Liver (tissue), 9 donors: ENCODE results near the gene ESD. TPM values are rescaled to one million over a fixed set of nuclear protein-coding genes. Genes with fewer than 3 reads are reported as not detected.

Experiments used
- DNase-seq: peaks from one replicate; pipeline ENCODE4 v3.0.0-alpha.2; 2017; ENCODE audit warnings: low spot score
- H3K27ac ChIP-seq, 2 donors: one replicate each; pipeline ENCODE4 v1.7.0; 2013; ENCODE audit warnings: inconsistent platforms in 2 of 2, low read length in 2 of 2, control low read depth in 1 of 2, low read depth in 1 of 2, mild to moderate bottlenecking in 1 of 2
- H3K27me3 ChIP-seq, 4 donors: one replicate each; pipeline versions ENCODE4 v1.6.1 to v1.7.0; 2013; ENCODE audit warnings: low read length in 3 of 4, inconsistent platforms in 1 of 4, mild to moderate bottlenecking in 1 of 4, moderate library complexity in 1 of 4; ENCODE audit not compliant: control insufficient read depth in 4 of 4, insufficient read depth in 4 of 4
- H3K36me3 ChIP-seq, 4 donors: one replicate each; pipeline versions ENCODE4 v1.6.1 to v1.7.0; 2013; ENCODE audit warnings: low read length in 3 of 4, mild to moderate bottlenecking in 3 of 4, low read depth in 1 of 4, moderate library complexity in 1 of 4; ENCODE audit not compliant: control insufficient read depth in 4 of 4, insufficient read depth in 3 of 4
- H3K4me1 ChIP-seq, 4 donors: one replicate each; pipeline versions ENCODE4 v1.6.1 to v1.7.0; 2013; ENCODE audit warnings: low read length in 3 of 4, mild to moderate bottlenecking in 3 of 4, moderate library complexity in 1 of 4; ENCODE audit not compliant: control insufficient read depth in 4 of 4, insufficient read depth in 4 of 4
- H3K4me3 ChIP-seq, 3 donors: one replicate each; pipeline versions ENCODE4 v1.6.1 to v1.7.0; 2013; ENCODE audit warnings: low read length in 3 of 3, control low read depth in 1 of 3, low read depth in 1 of 3, mild to moderate bottlenecking in 1 of 3
- H3K9ac ChIP-seq, 2 donors: one replicate each; pipeline ENCODE4 v1.7.0; 2013; ENCODE audit warnings: low read length in 2 of 2, mild to moderate bottlenecking in 2 of 2, moderate library complexity in 2 of 2, control low read depth in 1 of 2, low read depth in 1 of 2
- H3K9me3 ChIP-seq, 4 donors: one replicate each; pipeline versions ENCODE4 v1.6.1 to v1.7.0; 2013; ENCODE audit warnings: low read length in 3 of 4; ENCODE audit not compliant: control insufficient read depth in 4 of 4
- EGR1 ChIP-seq, 2 donors: IDR thresholded peaks; 2 replicates each; pipeline ENCODE4 v1.6.1; 2016 to 2018; ENCODE audit warnings: antibody characterized with exemption in 2 of 2, low read depth in 2 of 2
- FOXA1 ChIP-seq: IDR thresholded peaks from 2 replicates; pipeline ENCODE4 v1.6.1; 2016; ENCODE audit warnings: antibody characterized with exemption
- FOXA2 ChIP-seq: IDR thresholded peaks from 2 replicates; pipeline ENCODE4 v1.6.1; 2016; ENCODE audit warnings: antibody characterized with exemption
- GABPA ChIP-seq, 2 donors: IDR thresholded peaks in 1 of 2; conservative IDR thresholded peaks in 1 of 2; 2 replicates each; pipeline ENCODE4 v1.6.1; 2016; ENCODE audit warnings: antibody characterized with exemption in 2 of 2, mild to moderate bottlenecking in 1 of 2, moderate library complexity in 1 of 2
- HNF4A ChIP-seq, 2 donors: conservative IDR thresholded peaks; 2 replicates each; pipeline ENCODE4 v1.6.1; 2016; ENCODE audit warnings: antibody characterized with exemption in 2 of 2, mild to moderate bottlenecking in 2 of 2
- HNF4G ChIP-seq: IDR thresholded peaks from 2 replicates; pipeline ENCODE4 v1.6.1; 2016; ENCODE audit warnings: antibody characterized with exemption
- JUND ChIP-seq, 2 donors: IDR thresholded peaks; 2 replicates each; pipeline ENCODE4 v1.6.1; 2016; ENCODE audit warnings: antibody characterized with exemption in 2 of 2
- MAX ChIP-seq: IDR thresholded peaks from 2 replicates; pipeline ENCODE4 v1.6.1; 2016; ENCODE audit warnings: antibody characterized with exemption
- NR2F2 ChIP-seq: IDR thresholded peaks from 2 replicates; pipeline ENCODE4 v1.6.1; 2016; ENCODE audit warnings: antibody characterized with exemption
- RAD21 ChIP-seq, 2 donors: IDR thresholded peaks; 2 replicates each; pipeline ENCODE4 v1.6.1; 2016; ENCODE audit warnings: antibody characterized with exemption in 2 of 2, mild to moderate bottlenecking in 2 of 2
- REST ChIP-seq: IDR thresholded peaks from 2 replicates; pipeline ENCODE4 v1.6.1; 2016; ENCODE audit warnings: antibody characterized with exemption, mild to moderate bottlenecking
- RXRA ChIP-seq, 2 donors: IDR thresholded peaks; 2 replicates each; pipeline ENCODE4 v1.6.1; 2017 to 2018; ENCODE audit warnings: antibody characterized with exemption in 2 of 2, mild to moderate bottlenecking in 1 of 2
- SP1 ChIP-seq: IDR thresholded peaks from 2 replicates; pipeline ENCODE4 v1.6.1; 2018; ENCODE audit warnings: antibody characterized with exemption, mild to moderate bottlenecking
- TAF1 ChIP-seq: conservative IDR thresholded peaks from 2 replicates; pipeline ENCODE4 v1.6.1; 2016; ENCODE audit warnings: antibody characterized with exemption, mild to moderate bottlenecking
- YY1 ChIP-seq: IDR thresholded peaks from 2 replicates; pipeline ENCODE4 v1.6.1; 2016; ENCODE audit warnings: antibody characterized with exemption, mild to moderate bottlenecking
- ZBTB33 ChIP-seq: IDR thresholded peaks from 2 replicates; pipeline ENCODE4 v1.6.1; 2016; ENCODE audit warnings: antibody characterized with exemption
- WGBS: extraction: QIAGEN DNeasy Blood & Tissue Kit; methylation state at CpG from one replicate; pipeline ENCODE4 v1.1.7; 2013; 5-methylcytosine and 5-hydroxymethylcytosine counted together
- polyA plus RNA-seq, 2 donors: library from polyadenylated mRNA; stranded (reverse) in 1 of 2; unstranded in 1 of 2; fragments of 200-250 nt in 1 of 2; fragments of >200 nt in 1 of 2; fragmentation: Nextera tagmentation in 1 of 2; extraction: Ambion mirVana in 1 of 2; gene quantifications; one replicate each; pipeline versions ENCODE4 v1.2.1 to v1.2.3, GENCODE V29; 2013 to 2015
- total RNA-seq, 2 donors: library from RNA; depleted of rRNA; stranded (reverse); fragments of >200 nt; gene quantifications; one replicate each; pipeline ENCODE4 v1.2.3, GENCODE V29; 2014
- TF ChIP-seq, protein P1 (sequence below): IDR thresholded peaks from 2 replicates; pipeline ENCODE4 v1.6.1; 2016; ENCODE audit warnings: antibody characterized with exemption
- TF ChIP-seq, protein P2 (sequence below): fragments of 150-350 bp; IDR thresholded peaks from 2 replicates; pipeline ENCODE4 v1.5.1; 2017; ENCODE audit warnings: improper control_type of control experiment, low read depth, low read length; ENCODE audit not compliant: missing input control
- donor health status: healthy.
- donor health status: healthy.
- donor health status: healthy.
- donor health status: healthy.
- donor health status: healthy.

The ESD gene
- total and polyA plus RNA-seq, 4 donors, result 63.3 to 146 (median 72.0) TPM

DNA sequence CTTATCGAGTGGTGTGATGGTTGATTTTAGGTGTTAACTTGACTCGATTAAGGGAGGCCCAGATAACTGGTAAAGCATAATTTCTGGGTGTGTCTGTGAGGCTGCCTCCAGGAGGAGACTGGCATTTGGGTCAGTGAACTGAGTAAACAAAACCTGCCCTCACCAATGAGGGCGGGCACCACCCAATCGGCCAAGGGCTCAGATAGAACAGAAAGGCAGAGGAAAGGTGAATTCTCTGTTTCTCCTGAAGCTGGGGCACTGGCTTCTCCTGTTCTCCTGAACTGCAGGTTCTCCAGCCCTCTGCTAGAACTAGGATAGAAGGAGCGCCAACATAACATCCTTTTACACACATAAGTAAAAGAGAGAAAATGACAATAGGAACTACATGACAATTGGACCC, 35.1 kb downstream of the ESD start:
- no peak overlapping the region for H3K27ac ChIP-seq
- WGBS, result 49% methylated on average over 5 of the region's 5 CpGs
- DNase-seq, result no peak

More for the DNA sequence above, 35.1 kb downstream of the ESD start:
- no peak for TF ChIP-seq FOXA1
- no peak for TF ChIP-seq ZBTB33
- no peak for TF ChIP-seq GABPA (IDR thresholded peaks at IDR 0.05 in 1 of 2, conservative IDR thresholded peaks at IDR 0.05 in 1 of 2)
- TF ChIP-seq HNF4G, result no peak
- TF ChIP-seq, protein P1, sequence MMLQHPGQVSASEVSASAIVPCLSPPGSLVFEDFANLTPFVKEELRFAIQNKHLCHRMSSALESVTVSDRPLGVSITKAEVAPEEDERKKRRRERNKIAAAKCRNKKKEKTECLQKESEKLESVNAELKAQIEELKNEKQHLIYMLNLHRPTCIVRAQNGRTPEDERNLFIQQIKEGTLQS, result no peak
- no peak for TF ChIP-seq JUND (IDR thresholded peaks at IDR 0.05)
- TF ChIP-seq RAD21 (IDR thresholded peaks at IDR 0.05), result peak in 1 of 2 donors; percentile 5
- peak; percentile 27 to 41 for TF ChIP-seq HNF4A (conservative IDR thresholded peaks at IDR 0.05)
- no peak for TF ChIP-seq TAF1
- peak; percentile 78 for TF ChIP-seq RXRA (IDR thresholded peaks at IDR 0.05)
- no peak for TF ChIP-seq NR2F2
- peak; percentile 42 for TF ChIP-seq SP1
- TF ChIP-seq MAX, result no peak
- TF ChIP-seq, protein P2, sequence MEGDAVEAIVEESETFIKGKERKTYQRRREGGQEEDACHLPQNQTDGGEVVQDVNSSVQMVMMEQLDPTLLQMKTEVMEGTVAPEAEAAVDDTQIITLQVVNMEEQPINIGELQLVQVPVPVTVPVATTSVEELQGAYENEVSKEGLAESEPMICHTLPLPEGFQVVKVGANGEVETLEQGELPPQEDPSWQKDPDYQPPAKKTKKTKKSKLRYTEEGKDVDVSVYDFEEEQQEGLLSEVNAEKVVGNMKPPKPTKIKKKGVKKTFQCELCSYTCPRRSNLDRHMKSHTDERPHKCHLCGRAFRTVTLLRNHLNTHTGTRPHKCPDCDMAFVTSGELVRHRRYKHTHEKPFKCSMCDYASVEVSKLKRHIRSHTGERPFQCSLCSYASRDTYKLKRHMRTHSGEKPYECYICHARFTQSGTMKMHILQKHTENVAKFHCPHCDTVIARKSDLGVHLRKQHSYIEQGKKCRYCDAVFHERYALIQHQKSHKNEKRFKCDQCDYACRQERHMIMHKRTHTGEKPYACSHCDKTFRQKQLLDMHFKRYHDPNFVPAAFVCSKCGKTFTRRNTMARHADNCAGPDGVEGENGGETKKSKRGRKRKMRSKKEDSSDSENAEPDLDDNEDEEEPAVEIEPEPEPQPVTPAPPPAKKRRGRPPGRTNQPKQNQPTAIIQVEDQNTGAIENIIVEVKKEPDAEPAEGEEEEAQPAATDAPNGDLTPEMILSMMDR, result no peak
- no peak for TF ChIP-seq YY1
- TF ChIP-seq REST, result no peak
- no peak for TF ChIP-seq EGR1 (IDR thresholded peaks at IDR 0.05; ENCODE audit: low read depth in 2 of 2)
- no peak for TF ChIP-seq FOXA2
- Histone ChIP-seq H3K4me3 (no peak overlapping the region), H3K9ac (no peak overlapping the region), H3K9me3 (no peaks in the 10 kb centered on the region), H3K36me3 (no peaks in the 10 kb centered on the region), H3K4me1 (peaks cover 4 to 39% (median 29%) of the 10 kb centered on the region in 4 donors), H3K27me3 (no peaks in the 10 kb centered on the region)
